GM10266 (cell line): ENCODE results near the gene NNAT.
"Not testable (repeated sequence)": the region's sequence is repeated elsewhere in the genome, so short reads cannot be mapped to it uniquely, and the experiment has no call there.

Source experiments
- DNase-seq: peaks from one replicate; pipeline ENCODE4 v3.0.0; 2012; ENCODE audit errors: extremely low spot score
- TF ChIP-seq, protein P1 (sequence below): IDR thresholded peaks from 2 replicates; pipeline ENCODE4 v1.5.1; 2012; ENCODE audit warnings: mild to moderate bottlenecking, low read depth; ENCODE audit not compliant: control insufficient read depth, insufficient read depth; ENCODE audit errors: missing control alignments

The NNAT gene

GRCh38 chr20:37537505-37537904 is 16.5 kb downstream of the NNAT start:
- TF ChIP-seq, protein P1, sequence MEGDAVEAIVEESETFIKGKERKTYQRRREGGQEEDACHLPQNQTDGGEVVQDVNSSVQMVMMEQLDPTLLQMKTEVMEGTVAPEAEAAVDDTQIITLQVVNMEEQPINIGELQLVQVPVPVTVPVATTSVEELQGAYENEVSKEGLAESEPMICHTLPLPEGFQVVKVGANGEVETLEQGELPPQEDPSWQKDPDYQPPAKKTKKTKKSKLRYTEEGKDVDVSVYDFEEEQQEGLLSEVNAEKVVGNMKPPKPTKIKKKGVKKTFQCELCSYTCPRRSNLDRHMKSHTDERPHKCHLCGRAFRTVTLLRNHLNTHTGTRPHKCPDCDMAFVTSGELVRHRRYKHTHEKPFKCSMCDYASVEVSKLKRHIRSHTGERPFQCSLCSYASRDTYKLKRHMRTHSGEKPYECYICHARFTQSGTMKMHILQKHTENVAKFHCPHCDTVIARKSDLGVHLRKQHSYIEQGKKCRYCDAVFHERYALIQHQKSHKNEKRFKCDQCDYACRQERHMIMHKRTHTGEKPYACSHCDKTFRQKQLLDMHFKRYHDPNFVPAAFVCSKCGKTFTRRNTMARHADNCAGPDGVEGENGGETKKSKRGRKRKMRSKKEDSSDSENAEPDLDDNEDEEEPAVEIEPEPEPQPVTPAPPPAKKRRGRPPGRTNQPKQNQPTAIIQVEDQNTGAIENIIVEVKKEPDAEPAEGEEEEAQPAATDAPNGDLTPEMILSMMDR: no peak
- DNase-seq: no peak

DNA sequence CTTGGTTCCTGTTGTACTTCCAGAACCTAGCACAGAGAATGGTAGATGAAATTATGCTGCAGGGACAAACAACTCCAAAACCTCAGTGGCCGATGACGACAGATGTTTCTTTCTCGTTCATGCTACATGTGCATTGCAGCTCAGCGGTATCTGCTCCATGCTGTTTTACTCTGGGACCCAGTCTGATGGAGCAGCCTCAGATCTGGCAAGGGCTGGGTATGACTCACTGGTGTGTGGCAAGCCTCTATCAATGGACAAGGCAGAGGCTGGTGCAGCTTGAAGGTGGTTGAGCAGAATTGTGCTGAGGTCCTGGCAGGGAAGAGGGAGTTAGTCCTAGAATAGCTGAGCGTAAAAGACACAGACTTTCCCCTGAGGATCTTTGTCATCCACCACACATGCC is 17.0 kb downstream of the NNAT start:
- TF ChIP-seq, protein P1: no peak
- no peak for DNase-seq

- DNase-seq: no peak
- TF ChIP-seq, protein P1: no peak
Observed at GRCh38 chr20:37539424-37539823, 18.4 kb downstream of the NNAT start.

DNA sequence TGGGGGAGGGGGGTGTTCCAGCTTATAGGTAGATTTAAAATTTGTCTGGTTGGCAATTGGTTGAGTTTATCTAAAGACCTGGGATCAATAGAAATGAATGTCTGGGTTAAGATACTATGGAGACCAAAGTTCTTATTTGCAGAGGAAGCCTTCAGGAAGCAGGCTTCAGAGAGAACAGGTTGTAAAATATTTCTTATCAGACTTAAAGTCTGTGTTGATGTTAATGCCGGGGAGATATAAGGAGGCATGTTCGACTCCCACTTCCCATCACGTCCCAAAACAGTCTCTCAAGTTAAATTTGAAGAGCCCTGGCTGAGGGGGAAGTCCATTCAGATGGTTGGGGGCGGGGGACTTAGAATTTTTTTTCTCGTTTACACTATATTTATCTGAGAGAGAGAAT is 19.0 kb downstream of the NNAT start:
- no peak for DNase-seq
- TF ChIP-seq, protein P1: no peak

DNA sequence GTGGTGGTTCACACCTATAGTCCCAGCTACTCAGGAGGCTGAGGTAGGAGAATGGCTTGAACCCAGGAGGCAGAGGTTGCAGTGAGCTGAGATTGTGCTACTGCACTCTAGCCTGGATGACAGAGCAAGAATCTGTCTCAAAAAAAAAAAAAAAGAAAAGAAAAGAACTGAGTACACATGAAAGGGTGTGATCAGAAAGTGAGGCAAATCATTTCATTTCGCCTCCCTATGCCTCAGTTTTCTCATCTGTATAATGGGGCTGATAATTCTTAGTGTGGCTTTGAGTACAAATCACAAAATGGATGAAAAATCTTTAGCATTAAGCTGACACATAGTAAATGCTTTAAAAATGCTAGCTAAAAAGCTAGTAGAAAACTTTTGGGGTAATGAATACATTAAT is 19.8 kb downstream of the NNAT start:
- not testable (repeated sequence) for DNase-seq

GRCh38 chr20:37541326-37541725 is 20.3 kb downstream of the NNAT start:
- no peak for DNase-seq

DNA sequence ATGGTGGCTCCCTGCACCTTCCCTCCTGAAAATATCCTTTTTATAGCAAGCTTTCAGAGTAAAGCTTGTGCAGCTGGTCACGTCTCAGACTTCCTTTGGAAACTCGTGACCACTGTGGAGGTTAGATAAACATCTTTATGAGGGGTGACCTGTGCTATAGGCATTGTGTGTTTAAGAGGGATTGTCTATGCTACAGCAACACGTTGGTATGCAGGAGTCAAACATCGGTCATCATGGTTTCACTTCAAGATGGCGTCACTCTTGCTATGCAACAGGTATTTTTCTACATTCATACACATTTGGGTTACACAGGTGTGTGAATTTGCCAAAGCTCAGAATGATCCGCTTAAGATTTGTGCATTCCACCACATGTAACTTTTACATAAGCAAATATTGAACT is 21.2 kb downstream of the NNAT start:
- no peak for DNase-seq
- TF ChIP-seq, protein P1: no peak

More at GRCh38 chr20:37541326-37541725, 20.3 kb downstream of the NNAT start:
- TF ChIP-seq, protein P1: no peak

GRCh38 chr20:37543828-37544227 is 22.8 kb downstream of the NNAT start:
- DNase-seq: no peak
- TF ChIP-seq, protein P1: no peak
